Esophagus muscularis mucosa (tissue), 4 donors: ENCODE measurements around the gene CROCC2. TPM values are rescaled to one million over a fixed set of nuclear protein-coding genes. Genes with fewer than 3 reads are reported as not detected.

Experiments used
- DNase-seq: peaks from one replicate; pipeline ENCODE4 v3.0.0-alpha.2; 2017; ENCODE audit errors: extremely low spot score
- H3K27ac ChIP-seq, 4 donors: fragments of 200-600 bp; sonication (generic); replicated peaks in 1 of 4; 1 replicate in 3 of 4; 2 replicates in 1 of 4; pipeline ENCODE4 v1.5.1; 2016 to 2019; ENCODE audit warnings: mild to moderate bottlenecking in 1 of 4
- H3K27me3 ChIP-seq, 4 donors: fragments of 200-600 bp; sonication (generic); one replicate each; pipeline versions ENCODE4 v1.5.1 to v1.6.0; 2016 to 2019
- H3K36me3 ChIP-seq, 4 donors: fragments of 200-600 bp; sonication (generic); one replicate each; pipeline ENCODE4 v1.5.1; 2016 to 2019
- H3K4me1 ChIP-seq, 4 donors: fragments of 200-600 bp; sonication (generic); one replicate each; pipeline ENCODE4 v1.5.1; 2016 to 2019
- H3K4me3 ChIP-seq, 4 donors: fragments of 200-600 bp; sonication (generic); 1 replicate in 2 of 4; 2 replicates in 2 of 4; pipeline ENCODE4 v1.5.1; 2016 to 2019; ENCODE audit warnings: mild to moderate bottlenecking in 4 of 4, moderate library complexity in 1 of 4
- H3K9me3 ChIP-seq, 4 donors: fragments of 200-600 bp; sonication (generic); 1 replicate in 3 of 4; 2 replicates in 1 of 4; pipeline ENCODE4 v1.5.1; 2016 to 2019
- CTCF ChIP-seq, 3 experiments: fragments of 200-600 bp in 2 of 3; fragments of 450-650 bp in 1 of 3; sonication (generic) in 2 of 3; IDR thresholded peaks; one replicate each; pipeline ENCODE4 v1.5.1; 2017 to 2019; ENCODE audit warnings: antibody characterized with exemption in 3 of 3, mild to moderate bottlenecking in 2 of 3, moderate library complexity in 1 of 3
- EP300 ChIP-seq: sonication (generic); formaldehyde crosslinking; IDR thresholded peaks from one replicate; pipeline ENCODE4 v1.6.1; 2017; ENCODE audit warnings: antibody characterized with exemption
- POLR2A ChIP-seq: fragments of 450-650 bp; IDR thresholded peaks from one replicate; pipeline ENCODE4 v1.6.1; 2017; ENCODE audit warnings: antibody characterized with exemption, moderate library complexity, mild to moderate bottlenecking, low read depth
- POLR2AphosphoS5 ChIP-seq, 2 donors: sonication (generic); formaldehyde crosslinking; IDR thresholded peaks; one replicate each; pipeline ENCODE4 v1.6.1; 2017; ENCODE audit warnings: antibody characterized with exemption in 2 of 2
- WGBS: methylation state at CpG from one replicate; pipeline ENCODE4 v1.1.5; 2018; 5-methylcytosine and 5-hydroxymethylcytosine counted together
- intact Hi-C: fragments of 100-400 bp; cut with DNase I; formaldehyde crosslinking; loops from one replicate; pipeline ENCODE4 v1.15.1; 2023
- total RNA-seq, 4 donors: library from RNA; depleted of rRNA; stranded (reverse); fragments of >200 nt; gene quantifications; one replicate each; pipeline versions ENCODE4 v1.1.0 to v1.2.1, GENCODE V29; 2016

The CROCC2 gene
- total RNA-seq, 4 donors from 2014 or later = not detected

- Histone ChIP-seq H3K9me3 (peaks cover 0 to 7% (median 2%) of the 10 kb centered on the region in 4 donors), H3K4me3 (no peak overlapping the region), H3K36me3 (no peaks in the 10 kb centered on the region), H3K4me1 (no peaks in the 10 kb centered on the region), H3K27ac (no peak overlapping the region), H3K27me3 (peaks cover 0 to 39% (median 0%) of the 10 kb centered on the region in 4 donors)
- TF ChIP-seq EP300 (no peak), CTCF (IDR thresholded peaks at IDR 0.05) (no peak), POLR2A (no peak), POLR2AphosphoS5 (IDR thresholded peaks at IDR 0.05) (no peak)
- intact Hi-C loops = no loop called here
- WGBS = 93% methylated on average over 8 of the region's 11 CpGs
- DNase-seq = no peak
Observed at GRCh38 chr2:240932724-240933047, 26.6 kb downstream of the CROCC2 start.

DNA sequence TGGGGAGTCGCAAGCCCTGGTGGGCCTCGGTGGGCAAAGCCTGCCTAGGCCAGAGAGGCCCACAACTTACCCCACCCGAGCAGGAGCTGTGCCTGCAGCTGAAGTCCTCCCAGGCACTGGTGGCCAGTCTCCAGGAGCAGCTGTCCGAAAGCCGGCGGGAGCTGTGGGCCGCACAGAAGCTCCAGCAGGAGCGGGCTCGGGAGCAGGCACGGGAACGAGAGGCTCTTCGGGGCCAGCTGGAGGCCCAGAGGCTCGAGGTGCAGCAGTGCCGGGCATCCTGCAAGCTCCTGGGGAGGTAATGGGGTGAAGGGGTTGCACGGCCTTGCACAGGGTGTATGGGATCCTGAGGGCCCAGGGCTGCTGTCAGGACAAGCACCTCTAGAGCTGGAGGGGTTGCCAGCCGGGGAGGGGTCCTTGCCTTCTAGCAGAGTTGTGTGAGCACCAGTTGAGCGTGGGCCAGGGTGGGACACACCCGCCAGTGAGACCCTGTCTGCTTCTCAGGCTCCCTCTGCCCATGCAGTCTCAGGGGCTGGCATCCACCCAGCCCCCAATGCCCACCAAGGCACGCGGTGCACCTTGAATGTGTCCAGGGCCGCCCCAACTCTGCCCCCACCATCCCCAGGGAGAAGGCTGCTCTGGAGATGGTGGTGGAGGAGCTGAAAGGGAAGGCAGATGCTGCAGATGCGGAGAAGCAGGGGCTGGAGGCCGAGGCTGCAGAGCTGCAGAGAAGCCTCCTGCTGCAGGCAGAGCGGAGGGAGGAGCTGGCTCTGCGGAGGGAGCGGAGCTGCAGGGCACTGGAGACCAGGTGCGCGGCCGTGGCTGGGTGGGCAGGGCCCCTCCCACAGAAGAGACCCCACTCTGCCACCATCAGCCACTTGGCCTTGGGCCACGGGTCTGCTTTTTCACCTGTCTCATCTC is 27.2 kb downstream of the CROCC2 start:
- H3K27ac ChIP-seq = no peak overlapping the region
- intact Hi-C loops = no loop called here
- TF ChIP-seq EP300 (no peak), POLR2A (no peak), POLR2AphosphoS5 (IDR thresholded peaks at IDR 0.05) (no peak), CTCF (IDR thresholded peaks at IDR 0.05) (no peak)
- no peak for DNase-seq
- H3K4me1 ChIP-seq = no peaks in the 10 kb centered on the region
- peaks cover 0 to 39% (median 0%) of the 10 kb centered on the region in 4 donors for H3K27me3 ChIP-seq
- 81% methylated on average over 10 of the region's 30 CpGs for WGBS
- peaks cover 0 to 13% (median 7%) of the 10 kb centered on the region in 4 donors for H3K9me3 ChIP-seq
- no peak overlapping the region for H3K4me3 ChIP-seq
- H3K36me3 ChIP-seq = no peaks in the 10 kb centered on the region

DNA sequence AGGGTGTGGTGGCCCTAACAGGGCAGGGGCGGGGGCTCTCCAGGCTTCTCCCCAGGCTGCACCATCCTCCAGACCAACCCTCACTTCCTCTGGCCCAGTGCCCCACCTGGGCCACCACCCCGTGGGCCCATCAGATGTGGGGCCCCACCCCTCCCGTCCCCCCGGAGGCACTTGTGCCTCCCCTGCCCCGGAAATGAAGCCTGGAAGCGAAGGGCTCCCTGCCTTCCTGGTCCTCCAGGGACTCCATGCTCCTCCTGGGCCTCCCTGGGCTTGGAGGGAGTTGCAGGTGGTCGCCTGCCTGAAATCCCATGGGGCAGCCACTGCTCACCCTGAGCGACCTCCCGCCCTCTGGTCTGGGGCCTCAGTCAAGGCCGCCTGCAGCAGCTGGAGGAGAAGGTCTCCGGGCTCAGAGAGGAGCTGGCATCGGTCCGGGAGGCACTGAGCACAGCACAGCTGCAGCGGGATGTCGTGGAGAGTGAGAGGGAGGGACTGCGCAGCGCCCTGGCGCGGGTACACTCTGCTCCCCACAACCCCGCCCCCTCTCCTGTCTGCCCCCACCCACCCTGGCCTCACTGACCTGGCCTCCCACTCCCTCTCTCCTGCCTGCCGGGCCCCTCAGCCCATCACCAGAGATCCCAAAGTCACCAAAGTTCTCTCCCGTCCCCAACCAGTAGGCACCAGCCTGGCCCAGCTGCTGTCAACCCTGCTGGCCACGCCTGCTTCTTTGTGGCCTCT is 28.0 kb downstream of the CROCC2 start:
- Histone ChIP-seq H3K27ac (no peak overlapping the region), H3K4me1 (no peaks in the 10 kb centered on the region), H3K4me3 (no peak overlapping the region), H3K27me3 (peaks cover 0 to 39% (median 0%) of the 10 kb centered on the region in 4 donors), H3K36me3 (no peaks in the 10 kb centered on the region), H3K9me3 (peaks cover 0 to 16% (median 8%) of the 10 kb centered on the region in 4 donors)
- WGBS = 87% methylated on average over 3 of the region's 23 CpGs
- TF ChIP-seq POLR2AphosphoS5 (IDR thresholded peaks at IDR 0.05) (no peak), POLR2A (no peak), CTCF (IDR thresholded peaks at IDR 0.05) (no peak), EP300 (no peak)
- no peak for DNase-seq
- intact Hi-C loops = no loop called here

DNA sequence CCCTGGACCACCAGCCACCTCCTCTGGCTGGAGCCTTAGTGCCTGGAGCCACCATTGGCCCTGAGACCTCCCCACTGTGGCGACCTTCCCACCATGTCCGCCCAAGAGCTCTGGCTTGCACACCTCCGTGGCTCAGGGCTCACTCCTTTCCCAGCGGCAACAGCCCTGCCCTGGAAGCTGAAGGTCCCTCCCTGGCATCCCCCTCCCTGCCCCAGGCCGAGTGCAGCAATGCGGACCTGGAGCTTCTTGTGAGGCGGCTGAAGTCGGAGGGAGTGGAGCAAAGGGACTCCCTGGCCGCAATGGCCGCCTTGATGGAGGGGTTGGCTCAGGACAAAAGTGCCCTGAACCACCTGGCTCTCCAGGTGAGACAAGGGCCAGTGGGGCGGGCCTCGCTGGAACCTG is 28.6 kb downstream of the CROCC2 start:
- intact Hi-C loops = no loop called here
- H3K9me3 ChIP-seq = peaks cover 0 to 16% (median 8%) of the 10 kb centered on the region in 4 donors
- H3K36me3 ChIP-seq = no peaks in the 10 kb centered on the region
- no peak for DNase-seq
- H3K4me1 ChIP-seq = no peaks in the 10 kb centered on the region
- no peak overlapping the region for H3K4me3 ChIP-seq
- no peak overlapping the region for H3K27ac ChIP-seq
- peaks cover 0 to 37% (median 0%) of the 10 kb centered on the region in 4 donors for H3K27me3 ChIP-seq
- no peak for TF ChIP-seq CTCF (IDR thresholded peaks at IDR 0.05)
- no peak for TF ChIP-seq POLR2AphosphoS5 (IDR thresholded peaks at IDR 0.05)
- no peak for TF ChIP-seq POLR2A
- no peak for TF ChIP-seq EP300
- WGBS = over 99% methylated on average over 12 of the region's 12 CpGs
